ENCODE data around the gene WWOX. TPM values are rescaled to one million over a fixed set of nuclear protein-coding genes. Genes with fewer than 3 reads are reported as not detected.

The WWOX gene
- total and polyA plus RNA-seq, 2 of the 8 experiments (the other 6 are each of a cell fraction or from before 2014, with no cell fraction given) = 5.4 to 16.7 TPM

DNA sequence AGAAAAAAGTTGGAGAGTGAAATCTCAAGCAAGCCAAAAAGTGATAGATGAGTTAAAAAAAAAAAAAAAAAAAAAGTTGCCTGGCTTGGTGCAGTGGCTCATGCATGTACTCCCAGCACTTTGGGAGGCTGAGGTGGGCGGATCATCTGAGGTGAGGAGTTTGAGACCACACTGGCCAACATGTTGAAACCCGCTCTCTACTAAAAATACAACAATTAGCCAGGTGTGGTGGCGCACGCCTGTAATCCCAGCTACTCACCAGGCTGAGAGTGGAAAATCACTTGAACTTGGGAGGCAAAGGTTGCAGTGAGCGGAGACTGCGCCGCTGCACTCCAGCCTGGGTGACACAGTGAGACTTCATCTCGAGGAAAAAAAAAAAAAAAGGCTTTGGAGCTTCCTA is 668.8 kb downstream of the WWOX start:
- Histone ChIP-seq H2BK120ac (replicated peaks; ENCODE audit: low read depth, low read length) (no peak overlapping the region), H2BK12ac (ENCODE audit: low read depth, low read length) (no peak overlapping the region), H3K56ac (replicated peaks; ENCODE audit: insufficient read length, low read depth, low read length) (no peak overlapping the region), H3K79me2 (ENCODE audit: control insufficient read depth in 1 of 2, insufficient read depth in 2 of 2, low read length in 2 of 2) (no peaks in the 10 kb centered on the region), H2AK5ac (ENCODE audit: low read depth, low read length) (no peak overlapping the region), H3K4me2 (ENCODE audit: insufficient read depth in 1 of 2, low read depth in 2 of 2, low read length in 2 of 2) (no peak overlapping the region), H4K5ac (ENCODE audit: insufficient read length, low read depth, low read length) (no peak overlapping the region), H4K91ac (replicated peaks; ENCODE audit: insufficient read length, low read length) (no peak overlapping the region), H3K79me1 (ENCODE audit: low read depth, low read length) (no peaks in the 10 kb centered on the region), H3K27me3 (replicated peaks in 1 of 4; ENCODE audit: control insufficient read depth in 3 of 4, extremely low read depth in 1 of 4, insufficient read depth in 3 of 4, low read length in 3 of 4) (no peaks in the 10 kb centered on the region), H4K8ac (ENCODE audit: extremely low read depth, insufficient read depth, low read length) (no peak overlapping the region), H4K20me1 (replicated peaks in 1 of 2; ENCODE audit: control insufficient read depth in 1 of 2, insufficient read depth in 2 of 2, low read length in 2 of 2) (no peaks in the 10 kb centered on the region), H2BK15ac (ENCODE audit: low read length) (no peak overlapping the region), H3K4ac (replicated peaks; ENCODE audit: insufficient read length, low read depth, low read length) (no peak overlapping the region), H3K23me2 (ENCODE audit: low read depth, low read length) (no peaks in the 10 kb centered on the region), H3K4me3 (ENCODE audit: extremely low read depth in 1 of 4, insufficient read depth in 2 of 4, low read depth in 3 of 4, low read length in 4 of 4) (no peak overlapping the region), H3K9me3 (ENCODE audit: insufficient read depth in 2 of 2, low read depth in 1 of 2, low read length in 1 of 2) (no peaks in the 10 kb centered on the region), H3K4me1 (replicated peaks in 1 of 4; ENCODE audit: control insufficient read depth in 3 of 4, insufficient read depth in 4 of 4, low read length in 3 of 4) (no peaks in the 10 kb centered on the region), H3K14ac (ENCODE audit: insufficient read length) (no peak overlapping the region), H3K18ac (ENCODE audit: extremely low read depth, low read length) (no peak overlapping the region), H2BK20ac (ENCODE audit: low read length) (no peak overlapping the region), H2AFZ (ENCODE audit: low read length) (no peak overlapping the region), H3K23ac (ENCODE audit: insufficient read length) (no peak overlapping the region), H3K36me3 (ENCODE audit: control insufficient read depth in 2 of 4, insufficient read depth in 4 of 4, low read length in 3 of 4) (no peaks in the 10 kb centered on the region), H3K9ac (replicated peaks in 1 of 4; ENCODE audit: extremely low read depth in 1 of 4, low read depth in 3 of 4, low read length in 3 of 4) (no peak overlapping the region), H2BK5ac (ENCODE audit: low read depth, low read length) (no peak overlapping the region), H3K27ac (ENCODE audit: low read depth, low read length) (no peak overlapping the region)
- FAIRE-seq = no peak
- TF ChIP-seq CREB1 (IDR thresholded peaks at IDR 0.05) (no peak), GTF2F1 (IDR thresholded peaks at IDR 0.05; ENCODE audit: borderline replicate concordance, low read depth, low read length) (no peak), HDAC6 (IDR thresholded peaks at IDR 0.05; ENCODE audit: low read depth, low read length) (no peak), ZNF274 (IDR thresholded peaks at IDR 0.05; ENCODE audit: borderline replicate concordance, extremely low read depth, low read length) (no peak), BCL11A (IDR thresholded peaks at IDR 0.05; ENCODE audit: low read depth in 2 of 2, low read length in 2 of 2) (no peak), SRF (IDR thresholded peaks at IDR 0.05; ENCODE audit: low read depth, low read length) (no peak), TEAD4 (IDR thresholded peaks at IDR 0.05; ENCODE audit: low read depth, low read length) (no peak), NANOG (IDR thresholded peaks at IDR 0.05; ENCODE audit: insufficient read depth, low read depth, low read length, poor library complexity, severe bottlenecking) (no peak)
- POLR2A ChIA-PET (ENCODE audit: partially characterized antibody) = no interaction called here
- DNase-seq (ENCODE audit: low read depth in 1 of 2, low spot score in 2 of 2) = no peak
- WGBS, 2 experiments (ENCODE audit: extremely low coverage in 1 of 2, insufficient coverage in 1 of 2, insufficient read length in 1 of 2, insufficient replicate concordance in 2 of 2, low coverage in 1 of 2, low lambda C conversion rate in 2 of 2, missing lambda C conversion rate in 1 of 2) = 95% methylated on average over 7 of the region's 8 CpGs; no CpG with 5 or more reads in 1 of the 2 experiments
- CTCF ChIA-PET (ENCODE audit: partially characterized antibody) = interaction anchor here (0.6 to 1.1 kb wide), 4 partner anchors 30 to 668 kb away, joined by 3 read pairs; no protein-coding TSS in a partner anchor

Measured in H1 (cell line).